ENCODE data around the gene GEMIN2.

GEMIN2 gene

DNA sequence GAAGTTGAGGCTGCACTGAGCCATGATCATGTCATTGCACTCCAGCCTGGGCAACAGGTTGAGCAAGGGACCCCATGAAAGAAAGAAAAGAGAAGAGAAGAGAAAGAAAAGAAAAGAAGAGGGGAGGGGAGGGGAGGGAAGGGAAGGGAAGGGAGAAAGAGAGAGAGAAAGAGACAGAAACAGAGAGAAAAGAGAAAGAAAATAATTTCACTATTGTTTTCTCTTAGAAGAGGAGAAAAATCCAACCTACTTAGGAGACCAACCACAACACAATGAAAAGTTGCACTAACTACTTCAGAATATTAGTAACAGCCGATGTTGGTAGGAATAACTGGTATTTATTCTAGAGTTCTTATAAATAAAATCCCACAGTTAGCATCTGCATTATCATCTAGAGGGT, 46.4 kb downstream of the GEMIN2 start:
- no peak for TF ChIP-seq POLR2AphosphoS5 (IDR thresholded peaks at IDR 0.05; ENCODE audit: low read depth, low read length)
- TF ChIP-seq, protein P1, sequence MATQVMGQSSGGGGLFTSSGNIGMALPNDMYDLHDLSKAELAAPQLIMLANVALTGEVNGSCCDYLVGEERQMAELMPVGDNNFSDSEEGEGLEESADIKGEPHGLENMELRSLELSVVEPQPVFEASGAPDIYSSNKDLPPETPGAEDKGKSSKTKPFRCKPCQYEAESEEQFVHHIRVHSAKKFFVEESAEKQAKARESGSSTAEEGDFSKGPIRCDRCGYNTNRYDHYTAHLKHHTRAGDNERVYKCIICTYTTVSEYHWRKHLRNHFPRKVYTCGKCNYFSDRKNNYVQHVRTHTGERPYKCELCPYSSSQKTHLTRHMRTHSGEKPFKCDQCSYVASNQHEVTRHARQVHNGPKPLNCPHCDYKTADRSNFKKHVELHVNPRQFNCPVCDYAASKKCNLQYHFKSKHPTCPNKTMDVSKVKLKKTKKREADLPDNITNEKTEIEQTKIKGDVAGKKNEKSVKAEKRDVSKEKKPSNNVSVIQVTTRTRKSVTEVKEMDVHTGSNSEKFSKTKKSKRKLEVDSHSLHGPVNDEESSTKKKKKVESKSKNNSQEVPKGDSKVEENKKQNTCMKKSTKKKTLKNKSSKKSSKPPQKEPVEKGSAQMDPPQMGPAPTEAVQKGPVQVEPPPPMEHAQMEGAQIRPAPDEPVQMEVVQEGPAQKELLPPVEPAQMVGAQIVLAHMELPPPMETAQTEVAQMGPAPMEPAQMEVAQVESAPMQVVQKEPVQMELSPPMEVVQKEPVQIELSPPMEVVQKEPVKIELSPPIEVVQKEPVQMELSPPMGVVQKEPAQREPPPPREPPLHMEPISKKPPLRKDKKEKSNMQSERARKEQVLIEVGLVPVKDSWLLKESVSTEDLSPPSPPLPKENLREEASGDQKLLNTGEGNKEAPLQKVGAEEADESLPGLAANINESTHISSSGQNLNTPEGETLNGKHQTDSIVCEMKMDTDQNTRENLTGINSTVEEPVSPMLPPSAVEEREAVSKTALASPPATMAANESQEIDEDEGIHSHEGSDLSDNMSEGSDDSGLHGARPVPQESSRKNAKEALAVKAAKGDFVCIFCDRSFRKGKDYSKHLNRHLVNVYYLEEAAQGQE (IDR thresholded peaks at IDR 0.05; ENCODE audit: insufficient read depth in 1 of 2, low read depth in 2 of 2, low read length in 2 of 2): no peak
- TF ChIP-seq SIN3A (IDR thresholded peaks at IDR 0.05; ENCODE audit: borderline replicate concordance, insufficient read depth, low read length): no peak
- no peak for TF ChIP-seq TAF1 (IDR thresholded peaks at IDR 0.05; ENCODE audit: borderline replicate concordance, insufficient read depth, low read length)
- no peak for TF ChIP-seq FOXP2 (optimal IDR thresholded peaks at IDR 0.05; ENCODE audit: borderline replicate concordance, extremely low read depth, extremely low read length, insufficient read depth)

DNA sequence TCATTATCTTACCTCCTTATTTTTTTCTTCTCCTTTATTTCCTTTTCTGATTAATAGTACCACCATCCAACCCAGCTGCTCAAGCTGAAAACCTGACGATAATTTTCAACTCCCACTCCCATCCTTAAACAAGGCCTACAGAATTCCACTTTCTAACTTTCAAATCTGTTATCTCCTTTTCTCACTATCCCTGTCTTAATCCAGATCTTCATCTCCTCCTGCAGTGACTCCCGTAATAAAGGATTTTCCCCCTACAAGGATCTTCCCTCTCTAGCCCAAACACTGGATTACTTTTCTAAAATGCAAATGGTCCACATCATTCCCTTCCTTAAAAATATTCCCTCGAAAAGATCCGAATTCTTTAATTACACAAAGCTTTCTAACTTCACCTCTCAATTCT, 54.5 kb downstream of the GEMIN2 start:
- TF ChIP-seq SIN3A (IDR thresholded peaks at IDR 0.05; ENCODE audit: borderline replicate concordance, insufficient read depth, low read length) (no peak), TAF1 (IDR thresholded peaks at IDR 0.05; ENCODE audit: borderline replicate concordance, insufficient read depth, low read length) (no peak), FOXP2 (optimal IDR thresholded peaks at IDR 0.05; ENCODE audit: borderline replicate concordance, extremely low read depth, extremely low read length, insufficient read depth) (no peak)

DNA sequence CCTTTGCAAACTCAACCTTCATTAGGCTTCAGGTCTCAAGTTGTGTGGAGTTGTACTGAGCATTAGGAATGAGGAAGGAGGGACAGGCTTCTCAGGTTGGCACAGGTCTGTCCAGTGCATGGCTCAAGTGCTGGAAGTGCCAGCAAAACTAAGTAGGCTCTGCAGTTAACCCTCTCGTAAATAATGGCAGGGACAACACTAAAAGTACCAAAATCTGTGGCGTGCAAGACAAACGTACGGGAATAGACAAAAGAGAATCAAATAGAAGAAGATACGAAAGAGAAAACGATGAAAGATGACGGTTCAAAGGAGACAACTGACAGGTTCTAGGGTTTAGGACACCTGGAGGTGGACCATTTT, 55.4 kb downstream of the GEMIN2 start:
- TF ChIP-seq TAF1 (IDR thresholded peaks at IDR 0.05; ENCODE audit: borderline replicate concordance, insufficient read depth, low read length): no peak
- no peak for TF ChIP-seq POLR2AphosphoS5 (IDR thresholded peaks at IDR 0.05; ENCODE audit: low read depth, low read length)
- TF ChIP-seq, protein P1 (IDR thresholded peaks at IDR 0.05; ENCODE audit: insufficient read depth in 1 of 2, low read depth in 2 of 2, low read length in 2 of 2): no peak
- TF ChIP-seq FOXP2 (optimal IDR thresholded peaks at IDR 0.05; ENCODE audit: borderline replicate concordance, extremely low read depth, extremely low read length, insufficient read depth): no peak
- TF ChIP-seq SIN3A (IDR thresholded peaks at IDR 0.05; ENCODE audit: borderline replicate concordance, insufficient read depth, low read length): no peak

DNA sequence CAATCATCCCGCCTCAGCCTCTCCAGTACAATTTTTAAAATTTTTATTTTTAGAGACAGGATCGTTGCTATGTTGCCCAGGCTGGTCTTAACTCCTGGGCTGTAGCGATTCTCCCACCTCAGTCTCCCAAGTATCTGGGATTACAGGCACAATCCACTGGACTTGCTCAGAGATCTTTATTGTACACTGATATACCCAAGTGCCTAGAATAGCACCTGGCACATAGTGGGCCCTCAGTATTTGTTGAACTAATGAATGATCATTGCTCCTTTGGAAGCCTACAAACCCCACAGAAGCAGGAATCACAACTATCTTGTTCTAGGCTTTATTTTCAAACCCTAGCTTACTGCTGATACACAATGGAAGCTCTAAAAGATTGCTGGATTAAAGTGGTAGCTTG, 59.1 kb downstream of the GEMIN2 start:
- TF ChIP-seq, protein P1 (IDR thresholded peaks at IDR 0.05; ENCODE audit: insufficient read depth in 1 of 2, low read depth in 2 of 2, low read length in 2 of 2): no peak
- TF ChIP-seq FOXP2 (optimal IDR thresholded peaks at IDR 0.05; ENCODE audit: borderline replicate concordance, extremely low read depth, extremely low read length, insufficient read depth): no peak
- TF ChIP-seq SIN3A (IDR thresholded peaks at IDR 0.05; ENCODE audit: borderline replicate concordance, insufficient read depth, low read length): no peak
- no peak for TF ChIP-seq POLR2AphosphoS5 (IDR thresholded peaks at IDR 0.05; ENCODE audit: low read depth, low read length)
- no peak for TF ChIP-seq TAF1 (IDR thresholded peaks at IDR 0.05; ENCODE audit: borderline replicate concordance, insufficient read depth, low read length)

DNA sequence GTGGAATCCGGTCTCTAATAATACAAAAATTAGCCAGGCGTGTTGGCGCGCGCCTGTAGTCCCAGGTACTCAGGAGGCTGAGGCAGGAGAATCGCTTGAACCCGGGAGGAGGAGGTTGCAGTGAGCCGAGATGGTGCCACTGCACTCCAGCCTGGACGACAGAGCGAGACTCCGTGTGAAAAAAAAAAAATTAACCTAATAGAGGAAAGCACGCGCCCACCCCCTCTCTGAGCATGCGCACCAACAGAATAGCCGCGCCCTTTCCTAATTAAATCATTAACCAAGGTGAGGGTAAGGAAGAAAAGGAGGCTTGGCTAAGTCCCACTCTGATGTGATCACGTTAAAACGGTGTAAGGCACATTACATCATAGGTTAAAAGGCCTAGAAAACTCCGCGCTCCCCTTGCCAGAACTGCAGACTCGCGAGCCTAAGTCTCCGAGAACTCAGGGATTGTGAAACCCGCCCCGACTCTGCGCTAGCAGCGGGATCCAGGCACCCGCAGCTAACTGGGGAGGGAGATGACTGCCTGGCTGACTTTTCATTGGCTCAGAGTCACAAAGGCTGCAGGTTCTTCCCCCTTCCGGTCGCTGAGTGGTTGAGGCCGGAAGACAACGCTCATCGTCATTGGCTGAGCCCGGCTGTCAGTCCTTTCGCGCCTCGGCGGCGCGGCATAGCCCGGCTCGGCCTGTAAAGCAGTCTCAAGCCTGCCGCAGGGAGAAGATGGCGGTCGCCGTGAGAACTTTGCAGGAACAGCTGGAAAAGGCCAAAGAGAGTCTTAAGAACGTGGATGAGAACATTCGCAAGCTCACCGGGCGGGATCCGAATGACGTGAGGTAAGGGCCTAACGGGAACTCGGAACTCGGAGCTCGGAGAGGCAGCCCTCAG, 60.7 kb downstream of the GEMIN2 start, which contains the start of gene PNN:
PNN (plus strand) TSS at position 695 of the 885 bp plus-strand sequence; CDS start at position 721, 26 bp downstream.
- TF ChIP-seq FOXP2 (optimal IDR thresholded peaks at IDR 0.05; ENCODE audit: borderline replicate concordance, extremely low read depth, extremely low read length, insufficient read depth) (peak; percentile 40), POLR2AphosphoS5 (IDR thresholded peaks at IDR 0.05; ENCODE audit: low read depth, low read length) (peak; percentile 78), TAF1 (IDR thresholded peaks at IDR 0.05; ENCODE audit: borderline replicate concordance, insufficient read depth, low read length) (peak; percentile 92; the same call in 1 of the 2 replicates), SIN3A (IDR thresholded peaks at IDR 0.05; ENCODE audit: borderline replicate concordance, insufficient read depth, low read length) (peak; percentile 17; the same call in 1 of the 2 replicates)
- TF ChIP-seq, protein P1 (IDR thresholded peaks at IDR 0.05; ENCODE audit: insufficient read depth in 1 of 2, low read depth in 2 of 2, low read length in 2 of 2): no peak
